ENCODE measurements around the gene UST.
"Not testable (repeated sequence)": the region's sequence is repeated elsewhere in the genome, so short reads cannot be mapped to it uniquely, and the experiment has no call there.

UST gene

GRCh38 chr6:148873154-148873553 is 126.3 kb downstream of the UST start:
- no peak for DNase-seq

- no peak for DNase-seq
These were observed 127.0 kb downstream of the UST start for GRCh38 chr6:148873868-148874267.

- no peak for DNase-seq
These were observed 128.0 kb downstream of the UST start for GRCh38 chr6:148874698-148875293.

GRCh38 chr6:148878683-148879082 is 131.9 kb downstream of the UST start:
- DNase-seq, result no peak

- not testable (repeated sequence) for DNase-seq
These were observed 133.9 kb downstream of the UST start for GRCh38 chr6:148880742-148881141.

GRCh38 chr6:148881593-148882311 is 134.9 kb downstream of the UST start:
- no peak for DNase-seq

GRCh38 chr6:148883270-148883669 is 136.4 kb downstream of the UST start:
- DNase-seq, result no peak

- no peak for DNase-seq
These were observed 137.6 kb downstream of the UST start for GRCh38 chr6:148884461-148884860.

GRCh38 chr6:148885136-148885865 is 138.5 kb downstream of the UST start:
- DNase-seq, result no peak

- DNase-seq, result no peak
These were observed 139.4 kb downstream of the UST start for GRCh38 chr6:148885925-148886845.

- DNase-seq, result no peak
These were observed 140.4 kb downstream of the UST start for GRCh38 chr6:148887181-148887580.

GRCh38 chr6:148888856-148889255 is 142.0 kb downstream of the UST start:
- DNase-seq, result no peak

GRCh38 chr6:148890096-148890495 is 143.3 kb downstream of the UST start:
- no peak for DNase-seq

- no peak for DNase-seq
These were observed 144.0 kb downstream of the UST start for GRCh38 chr6:148890652-148891404.

GRCh38 chr6:148891405-148891783 is 144.6 kb downstream of the UST start:
- DNase-seq, result no peak

- DNase-seq, result no peak
These were observed 145.4 kb downstream of the UST start for GRCh38 chr6:148892247-148892646.

GRCh38 chr6:148893073-148893472 is 146.2 kb downstream of the UST start:
- DNase-seq, result no peak

- DNase-seq, result no peak
These were observed 146.7 kb downstream of the UST start for GRCh38 chr6:148893481-148893880.

GRCh38 chr6:148898376-148899014 is 151.7 kb downstream of the UST start:
- no peak for DNase-seq

- no peak for DNase-seq
These were observed 158.4 kb downstream of the UST start for GRCh38 chr6:148904896-148905870.
